Measurements from ENCODE around the gene EXOC4. TPM values are rescaled to one million over a fixed set of nuclear protein-coding genes. Genes with fewer than 3 reads are reported as not detected.

The EXOC4 gene
- total and polyA plus RNA-seq, 2 of the 13 experiments (the other 11 are each of a cell fraction or from before 2014, with no cell fraction given): 22.5 to 39.0 TPM

- no peaks in the 10 kb centered on the region for H3K79me2 ChIP-seq (ENCODE audit: insufficient read depth, low read length)
- H3K4me3 ChIP-seq (replicated peaks in 1 of 3; ENCODE audit: insufficient read depth in 1 of 3, low read depth in 2 of 3, low read length in 3 of 3): no peak overlapping the region
- no peak overlapping the region for H2AFZ ChIP-seq (ENCODE audit: low read length)
- no peak overlapping the region for H3K27ac ChIP-seq (ENCODE audit: extremely low read length, insufficient read depth, low read length)
- H3K4me2 ChIP-seq (ENCODE audit: low read depth, low read length): no peak overlapping the region
- no peaks in the 10 kb centered on the region for H4K20me1 ChIP-seq (ENCODE audit: insufficient read depth, low read length)
- H3K9ac ChIP-seq (ENCODE audit: insufficient read depth, low read depth, low read length): no peak overlapping the region
- intact Hi-C loops (cut with micrococcal nuclease; ENCODE audit: unreplicated experiment): no loop called here
- FAIRE-seq: no peak
- no peaks in the 10 kb centered on the region for H3K4me1 ChIP-seq (ENCODE audit: insufficient read depth, low read length)
- POLR2A ChIA-PET: no interaction called here
- TF ChIP-seq U2AF2 (IDR thresholded peaks at IDR 0.05; ENCODE audit: low read depth, low read length) (no peak), KDM5A (IDR thresholded peaks at IDR 0.05; ENCODE audit: borderline replicate concordance, low read length) (no peak), MED8 (CRISPR knock-in tag; IDR thresholded peaks at IDR 0.05; ENCODE audit: insufficient replicate concordance) (no peak), ZNF3 (CRISPR knock-in tag; IDR thresholded peaks at IDR 0.05) (no peak), ZBTB7A (CRISPR knock-in tag; IDR thresholded peaks at IDR 0.05) (no peak), AGO2 (optimal IDR thresholded peaks at IDR 0.05; ENCODE audit: low read depth, low read length) (no peak), ZNF432 (CRISPR knock-in tag; IDR thresholded peaks at IDR 0.05; ENCODE audit: borderline replicate concordance) (no peak), ERF (CRISPR knock-in tag; IDR thresholded peaks at IDR 0.05) (no peak), REPIN1 (CRISPR knock-in tag; IDR thresholded peaks at IDR 0.05; ENCODE audit: borderline replicate concordance, low read depth) (no peak), HNRNPL (IDR thresholded peaks at IDR 0.05; ENCODE audit: low read depth, low read length) (no peak), HNRNPUL1 (IDR thresholded peaks at IDR 0.05; ENCODE audit: low read depth, low read length) (no peak), ZNF17 (CRISPR knock-in tag; IDR thresholded peaks at IDR 0.05) (no peak), XBP1 (CRISPR knock-in tag; IDR thresholded peaks at IDR 0.05) (no peak), ZIK1 (CRISPR knock-in tag; IDR thresholded peaks at IDR 0.05; ENCODE audit: borderline replicate concordance, low read depth) (no peak), FOXP1 (IDR thresholded peaks at IDR 0.05) (no peak), FOXP1 (CRISPR knock-in tag; IDR thresholded peaks at IDR 0.05) (no peak), ESRRA (CRISPR knock-in tag; IDR thresholded peaks at IDR 0.05; ENCODE audit: low read depth) (no peak), STAG1 (CRISPR knock-in tag; IDR thresholded peaks at IDR 0.05) (no peak)
- no TSS peak for BruUV-seq (replicated peaks)
- ATAC-seq: no peak
- in situ Hi-C loops (cut with HindIII; ENCODE audit: extremely low pct_ligation_motif_present, low pct_unique_long_range_greater_than_20kb): no loop called here
- DNase-seq (ENCODE audit: low spot score): no peak
- CTCF ChIA-PET (ENCODE audit: low intra/inter-chr PET ratio, low total read pairs): no interaction called here
- WGBS (ENCODE audit: low lambda C conversion rate): 92% methylated on average over 4 of the region's 4 CpGs
- no peaks in the 10 kb centered on the region for H3K27me3 ChIP-seq (ENCODE audit: control insufficient read depth in 1 of 2, insufficient read depth in 2 of 2, low read length in 2 of 2)
- no peaks in the 10 kb centered on the region for H3K9me3 ChIP-seq (ENCODE audit: low read length)
- no peaks in the 10 kb centered on the region for H3K36me3 ChIP-seq (replicated peaks in 1 of 2; ENCODE audit: control insufficient read depth in 1 of 2, insufficient read depth in 2 of 2, low read length in 2 of 2)
Measured at GRCh38 chr7:133910761-133911160, 657.9 kb downstream of the EXOC4 start.

Data from HepG2 (cell line).